ENCODE results near the gene SLC12A2. TPM values are rescaled to one million over a fixed set of nuclear protein-coding genes. Genes with fewer than 3 reads are reported as not detected.

The SLC12A2 gene
- total and polyA plus RNA-seq, 7 donors = 2.8 to 55.9 (median 49.6) TPM

GRCh38 chr5:128213833-128214232, 130.3 kb downstream of the SLC12A2 start:
- Histone ChIP-seq H3K27ac (no peak overlapping the region), H3K9me3 (no peaks in the 10 kb centered on the region), H3K36me3 (no peaks in the 10 kb centered on the region), H3K4me1 (no peaks in the 10 kb centered on the region), H3K27me3 (no peaks in the 10 kb centered on the region), H3K4me3 (no peak overlapping the region)
- DNase-seq = no peak
- WGBS, 2 donors = 71 to 80% methylated on average over 5 of the region's 5 CpGs
- intact Hi-C loops (cut with DNase I) = loop anchor here (2.0 to 5.0 kb wide), 2 partner anchors 629 to 1553 kb away; no protein-coding TSS in a partner anchor
- TF ChIP-seq POLR2A (IDR thresholded peaks at IDR 0.05) = no peak
- no peak for TF ChIP-seq CTCF (IDR thresholded peaks at IDR 0.05)
- no peak for TF ChIP-seq EP300 (IDR thresholded peaks at IDR 0.05)
- TF ChIP-seq POLR2AphosphoS5 (IDR thresholded peaks at IDR 0.05) = no peak

- no peaks in the 10 kb centered on the region for H3K4me1 ChIP-seq
- 92% methylated on average over 7 of the region's 7 CpGs for WGBS, 2 donors
- H3K27ac ChIP-seq = no peak overlapping the region
- no peaks in the 10 kb centered on the region for H3K27me3 ChIP-seq
- H3K4me3 ChIP-seq = no peak overlapping the region
- no peaks in the 10 kb centered on the region for H3K9me3 ChIP-seq
- H3K36me3 ChIP-seq = no peaks in the 10 kb centered on the region
- DNase-seq = no peak
- intact Hi-C loops (cut with DNase I) = no loop called here
- no peak for TF ChIP-seq EP300 (IDR thresholded peaks at IDR 0.05)
Observed at GRCh38 chr5:128216285-128216684, 132.7 kb downstream of the SLC12A2 start.

GRCh38 chr5:128216860-128217531, 133.4 kb downstream of the SLC12A2 start:
- H3K27me3 ChIP-seq = no peaks in the 10 kb centered on the region
- H3K9me3 ChIP-seq = no peaks in the 10 kb centered on the region
- H3K36me3 ChIP-seq = no peaks in the 10 kb centered on the region
- TF ChIP-seq POLR2AphosphoS5 (IDR thresholded peaks at IDR 0.05) = no peak
- no peak for TF ChIP-seq CTCF (IDR thresholded peaks at IDR 0.05)
- no peak for TF ChIP-seq EP300 (IDR thresholded peaks at IDR 0.05)
- TF ChIP-seq POLR2A (IDR thresholded peaks at IDR 0.05) = no peak
- intact Hi-C loops (cut with DNase I) = no loop called here
- DNase-seq = no peak
- H3K27ac ChIP-seq = no peak overlapping the region
- H3K4me3 ChIP-seq = no peak overlapping the region
- no peaks in the 10 kb centered on the region for H3K4me1 ChIP-seq
- WGBS, 2 donors = 68 to 74% methylated on average over 15 of the region's 15 CpGs

- no peak for DNase-seq
- Histone ChIP-seq H3K9me3 (no peaks in the 10 kb centered on the region), H3K4me3 (no peak overlapping the region), H3K27ac (no peak overlapping the region), H3K27me3 (no peaks in the 10 kb centered on the region), H3K36me3 (no peaks in the 10 kb centered on the region), H3K4me1 (no peaks in the 10 kb centered on the region)
- WGBS, 2 donors = 91 to 96% methylated on average over 2 of the region's 2 CpGs
- intact Hi-C loops (cut with DNase I) = no loop called here
- TF ChIP-seq CTCF (IDR thresholded peaks at IDR 0.05) = no peak
- no peak for TF ChIP-seq EP300 (IDR thresholded peaks at IDR 0.05)
- TF ChIP-seq POLR2A (IDR thresholded peaks at IDR 0.05) = no peak
- TF ChIP-seq POLR2AphosphoS5 (IDR thresholded peaks at IDR 0.05) = no peak
Observed at GRCh38 chr5:128220841-128221240, 137.3 kb downstream of the SLC12A2 start.

- Histone ChIP-seq H3K27ac (no peak overlapping the region), H3K36me3 (no peaks in the 10 kb centered on the region), H3K4me3 (no peak overlapping the region), H3K9me3 (no peaks in the 10 kb centered on the region), H3K27me3 (no peaks in the 10 kb centered on the region), H3K4me1 (peaks cover 0 to 13% (median 6%) of the 10 kb centered on the region in 4 donors)
- 71 to 81% methylated on average over 1 of the region's 1 CpG for WGBS, 2 donors
- TF ChIP-seq EP300 (IDR thresholded peaks at IDR 0.05) = no peak
- TF ChIP-seq POLR2A (IDR thresholded peaks at IDR 0.05) = no peak
- no peak for TF ChIP-seq CTCF (IDR thresholded peaks at IDR 0.05)
- no peak for TF ChIP-seq POLR2AphosphoS5 (IDR thresholded peaks at IDR 0.05)
- DNase-seq = no peak
- intact Hi-C loops (cut with DNase I) = no loop called here
Observed at GRCh38 chr5:128224336-128224735, 140.8 kb downstream of the SLC12A2 start.
